Umbilical cord (tissue), 2 donors: Measurements from ENCODE around the gene TAF1D. TPM values are rescaled to one million over a fixed set of nuclear protein-coding genes. Genes with fewer than 3 reads are reported as not detected.

ENCODE experiments used
- DNase-seq: peaks from one replicate; pipeline ENCODE4 v3.0.0-alpha.2; 2015; ENCODE audit warnings: low spot score
- total RNA-seq: library from RNA; depleted of rRNA; stranded (reverse); fragments of >200 nt; gene quantifications from one replicate; pipeline ENCODE4 v1.2.3, GENCODE V29; 2014; ENCODE audit warnings: low replicate concordance; ENCODE audit not compliant: insufficient read depth

TAF1D gene
- total RNA-seq, 1 donor from 2014 or later, result 200 TPM

DNA sequence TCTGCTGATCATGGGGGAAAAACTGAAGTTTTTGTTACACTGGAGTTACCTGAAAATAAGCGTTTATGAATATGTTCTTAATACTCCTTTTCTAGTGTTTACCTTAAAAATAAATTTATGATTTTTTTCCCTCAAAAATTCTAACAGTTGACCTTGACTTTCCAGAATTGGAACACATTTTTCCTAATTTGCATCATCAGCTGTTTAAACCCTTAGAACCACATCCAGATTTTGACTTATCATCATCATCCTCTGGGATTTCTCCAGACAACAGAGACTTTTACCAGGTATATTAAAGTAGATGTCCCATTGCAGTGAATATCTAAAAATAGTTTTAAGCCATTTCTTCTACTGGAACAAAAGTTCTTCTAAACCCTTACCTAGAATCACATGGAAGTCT lies 17.2 kb downstream of the TAF1D start:
- no peak for DNase-seq

DNA sequence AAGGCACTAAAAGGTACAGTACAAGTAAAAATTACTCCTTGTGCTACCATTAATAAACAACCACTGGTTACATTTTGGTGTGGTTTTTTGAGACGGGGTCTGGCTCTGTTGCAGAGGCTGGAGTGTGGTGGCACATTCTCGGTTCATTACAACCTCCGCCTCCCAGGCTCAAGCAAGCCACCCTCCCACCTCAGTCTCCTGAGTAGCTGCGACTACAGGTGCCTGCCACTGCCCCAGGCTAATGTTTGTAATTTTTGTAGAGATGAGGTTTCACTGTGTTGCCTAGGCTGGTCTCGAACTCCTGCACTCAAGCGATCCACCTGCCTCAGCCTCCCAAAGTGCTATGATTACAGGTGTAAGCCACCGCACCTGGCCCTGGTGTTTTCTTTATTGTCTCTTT lies 20.8 kb downstream of the TAF1D start:
- DNase-seq, result no peak

DNA sequence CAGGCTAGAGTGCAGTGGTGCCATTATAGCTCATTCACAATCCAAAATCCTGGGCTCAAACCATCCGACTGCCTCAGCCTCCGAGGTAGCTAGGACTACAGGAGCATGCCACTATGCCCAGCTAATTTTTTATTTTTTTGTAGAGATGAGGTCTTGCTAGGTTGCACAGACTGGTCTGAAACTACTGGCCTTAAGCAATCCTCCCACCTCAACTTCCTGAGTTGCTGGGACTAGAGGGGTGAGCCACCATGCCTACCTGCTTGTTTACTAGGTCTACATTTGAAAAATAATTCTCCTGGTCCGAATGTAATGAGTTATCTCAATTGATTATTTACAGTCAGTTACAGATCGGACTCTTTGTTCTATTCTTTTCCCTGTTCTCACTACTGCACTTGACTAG lies 22.0 kb downstream of the TAF1D start:
- no peak for DNase-seq

DNA sequence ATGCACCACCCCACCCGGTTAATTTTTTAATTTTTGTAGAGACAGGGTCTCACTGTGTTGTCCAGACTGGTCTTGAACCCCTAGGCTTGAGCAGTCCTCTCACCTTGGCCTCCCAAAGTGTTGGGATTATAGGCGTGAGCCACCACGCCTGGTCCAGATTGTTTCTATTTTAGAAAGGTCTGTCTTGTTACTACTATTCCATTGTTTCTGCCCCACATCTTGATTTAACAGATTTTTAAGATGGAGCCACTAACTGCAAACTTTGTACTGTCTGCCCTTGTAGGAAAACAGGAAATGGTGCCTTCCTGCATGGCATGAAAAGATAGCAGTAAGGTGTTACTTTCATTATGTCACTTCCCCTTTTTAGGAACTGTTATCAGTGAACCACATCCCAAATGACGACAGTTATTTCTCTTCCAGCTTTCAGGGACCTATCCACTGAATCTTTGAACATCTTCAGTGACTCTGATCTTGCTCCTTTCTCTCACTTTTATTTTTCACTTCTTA lies 23.2 kb downstream of the TAF1D start:
- no peak for DNase-seq

DNA sequence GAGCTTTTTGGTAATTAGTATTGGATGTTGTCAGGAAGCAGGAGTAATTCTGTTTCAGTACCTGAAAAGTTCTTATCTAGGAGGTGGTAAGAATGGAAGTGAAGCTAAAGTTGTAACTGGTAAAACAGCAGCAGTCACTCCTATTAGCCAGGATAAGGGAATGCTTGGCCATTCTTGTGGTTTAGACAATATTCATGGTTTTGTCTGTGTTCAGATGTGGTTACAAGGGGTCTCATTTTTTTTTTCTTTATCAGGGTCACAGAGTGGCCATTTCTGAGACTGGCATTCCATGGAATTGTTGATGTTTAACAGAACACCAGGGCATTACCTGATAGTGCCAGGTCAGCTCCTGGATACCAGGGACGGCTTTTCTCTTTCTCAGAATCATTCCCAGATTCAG lies 23.8 kb downstream of the TAF1D start:
- no peak for DNase-seq

DNA sequence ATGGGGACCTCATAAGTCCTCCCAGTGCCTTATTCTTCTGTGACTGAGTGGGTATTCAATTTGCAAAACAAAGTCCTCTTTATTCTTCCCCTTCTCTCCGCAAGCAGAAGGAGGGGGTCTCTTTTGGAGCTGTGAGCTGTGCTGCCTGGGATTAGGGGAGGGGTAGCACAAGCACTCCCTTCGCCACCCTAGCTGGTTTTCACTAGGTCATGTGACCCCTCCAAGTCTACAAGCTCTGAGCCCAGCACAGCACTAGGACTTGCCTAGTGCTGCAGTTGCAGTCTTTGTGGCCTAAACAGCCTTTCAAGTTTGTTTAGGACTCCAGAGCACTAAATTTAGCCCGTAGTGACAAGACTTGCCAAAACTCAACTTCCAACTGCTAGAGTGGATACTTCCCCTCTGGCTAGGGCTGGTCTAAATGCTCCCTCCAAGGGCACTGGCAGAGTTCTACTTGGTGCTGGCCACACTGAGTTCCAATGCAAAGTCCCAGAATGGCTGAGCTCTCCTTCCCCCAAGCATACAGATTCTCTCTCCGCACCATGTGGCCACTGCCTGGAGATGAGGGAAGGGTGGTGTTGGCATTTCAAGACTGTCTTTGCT lies 25.4 kb downstream of the TAF1D start:
- DNase-seq, result no peak

DNA sequence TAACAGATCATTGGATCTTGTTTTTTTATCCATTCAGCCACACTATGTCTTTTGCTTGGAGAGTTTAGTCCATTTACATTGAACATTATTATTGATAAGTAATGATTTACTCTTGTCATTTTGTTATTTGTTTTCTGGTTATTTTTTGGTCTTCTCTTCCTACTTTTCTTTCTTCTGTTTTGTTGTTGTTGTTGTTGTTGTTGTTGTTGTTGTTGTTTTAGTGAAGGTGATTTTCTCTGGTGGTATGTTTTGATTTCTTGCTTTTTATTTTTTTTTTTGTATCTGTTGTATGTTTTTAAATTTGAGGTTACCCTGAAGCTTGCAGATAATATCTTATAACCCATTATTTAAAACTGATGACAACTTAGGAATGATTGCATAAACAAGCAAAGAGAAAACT lies 28.6 kb downstream of the TAF1D start:
- DNase-seq, result no peak

DNA sequence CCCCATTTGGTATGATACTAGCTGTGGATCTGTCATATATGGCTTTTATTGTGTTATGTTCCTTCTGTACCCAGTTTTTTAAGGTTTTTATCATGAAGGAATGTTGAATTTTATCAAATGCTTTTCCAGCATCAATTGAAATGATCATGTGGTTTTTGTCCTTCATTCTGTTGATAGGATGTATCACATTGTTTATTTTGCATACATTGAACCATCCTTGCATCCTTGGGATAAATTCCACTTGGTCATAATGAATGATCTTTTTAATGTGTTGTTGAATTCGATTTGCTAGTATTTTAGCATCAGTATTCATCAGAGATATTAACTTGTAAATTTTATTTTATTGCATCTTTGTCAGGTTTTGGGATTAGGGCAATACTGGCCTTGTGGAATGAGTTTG lies 31.1 kb downstream of the TAF1D start:
- DNase-seq, result no peak

DNA sequence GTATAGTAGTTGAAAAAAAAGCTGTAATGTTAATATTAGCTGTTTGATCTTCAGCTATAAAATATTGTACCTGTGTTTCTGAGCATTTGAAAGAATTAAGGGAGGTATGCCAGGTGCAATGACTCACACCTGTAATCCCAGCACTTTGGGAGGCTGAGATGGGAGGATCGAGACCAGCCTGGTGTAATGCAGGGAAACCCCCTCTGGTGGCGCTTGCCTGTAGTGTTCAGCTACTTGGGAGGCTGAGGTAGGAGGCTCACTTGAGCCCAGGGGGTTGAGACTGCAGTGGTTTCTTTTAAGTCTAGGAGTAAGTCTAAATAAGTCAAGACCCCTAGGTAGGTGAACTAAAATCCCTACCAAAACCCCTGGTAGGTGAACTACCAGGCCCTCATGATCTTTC lies 37.1 kb downstream of the TAF1D start:
- no peak for DNase-seq

DNA sequence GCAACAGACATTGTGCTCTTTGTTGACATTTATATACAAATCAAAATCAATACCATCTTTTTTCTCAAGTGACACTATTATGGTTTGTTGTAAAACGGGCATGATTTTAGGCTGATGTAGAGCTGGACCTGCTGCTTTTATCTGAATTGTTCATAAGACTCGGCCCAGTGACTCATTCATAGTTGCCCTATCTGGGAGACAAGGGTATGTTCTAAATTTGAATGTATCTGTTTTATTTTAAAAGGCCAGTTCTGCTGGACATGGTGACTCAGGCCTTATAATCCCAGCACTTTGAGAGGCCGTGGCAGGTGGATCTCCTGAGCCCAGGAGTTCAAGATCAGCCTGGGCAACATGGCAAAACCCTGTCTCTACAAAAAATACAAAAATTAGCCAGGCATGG lies 40.5 kb downstream of the TAF1D start:
- peak; percentile 26 for DNase-seq

DNA sequence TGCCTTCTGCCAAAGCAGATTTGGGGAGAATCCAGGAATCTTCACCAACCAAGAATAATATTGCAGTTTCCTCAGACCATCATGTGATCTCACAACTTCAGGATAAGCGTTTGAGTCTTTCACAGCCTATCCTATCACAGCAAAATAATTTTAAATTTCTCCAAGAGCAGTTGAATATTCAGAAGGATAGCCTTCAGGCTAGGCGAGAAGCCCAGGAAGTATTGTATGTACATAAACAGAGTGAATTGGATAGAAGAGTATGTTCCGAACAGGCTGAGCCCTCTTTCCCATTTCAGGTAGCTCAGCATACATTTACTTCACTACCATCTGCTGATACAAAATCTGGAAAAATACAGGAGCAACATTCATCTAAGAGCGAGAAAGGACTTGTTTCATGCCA lies 43.7 kb downstream of the TAF1D start:
- no peak for DNase-seq

DNA sequence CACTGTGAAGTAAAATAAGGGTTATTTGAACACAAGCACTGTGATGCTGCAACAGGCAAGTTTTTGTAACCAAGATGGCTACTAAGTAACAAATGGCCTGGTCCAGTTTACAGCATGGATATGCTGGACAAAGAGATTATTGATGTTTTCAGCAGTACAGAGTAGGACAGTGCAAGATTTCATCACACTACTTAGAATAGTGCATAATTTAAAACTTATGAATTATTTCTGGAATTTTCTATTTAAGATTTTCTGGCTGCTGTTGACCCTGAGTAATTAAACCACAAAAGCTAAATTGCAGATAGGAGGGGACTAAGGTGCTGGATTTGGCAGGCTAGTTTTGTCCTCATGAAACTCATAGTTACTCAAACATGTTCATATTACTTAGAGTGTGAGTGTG lies 46.7 kb downstream of the TAF1D start:
- DNase-seq, result no peak

DNA sequence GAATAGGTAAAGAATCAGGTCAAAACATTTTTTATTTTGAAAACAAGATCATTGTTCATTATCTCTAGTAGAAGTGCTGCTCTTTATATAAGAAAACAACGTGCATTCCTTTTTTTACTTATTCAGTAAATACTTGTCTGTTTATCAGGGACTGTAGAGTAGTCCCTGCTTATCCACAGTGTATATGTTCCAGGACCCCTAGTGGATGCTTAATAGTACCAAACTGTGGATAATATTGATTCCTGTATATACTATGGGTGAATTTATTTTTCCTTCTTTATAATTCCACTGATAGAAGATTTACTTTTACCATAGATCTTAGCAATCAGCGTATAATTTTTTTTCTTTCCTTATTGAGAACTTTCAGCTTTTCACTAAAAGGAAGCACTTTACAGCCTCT lies 47.2 kb downstream of the TAF1D start:
- no peak for DNase-seq

DNA sequence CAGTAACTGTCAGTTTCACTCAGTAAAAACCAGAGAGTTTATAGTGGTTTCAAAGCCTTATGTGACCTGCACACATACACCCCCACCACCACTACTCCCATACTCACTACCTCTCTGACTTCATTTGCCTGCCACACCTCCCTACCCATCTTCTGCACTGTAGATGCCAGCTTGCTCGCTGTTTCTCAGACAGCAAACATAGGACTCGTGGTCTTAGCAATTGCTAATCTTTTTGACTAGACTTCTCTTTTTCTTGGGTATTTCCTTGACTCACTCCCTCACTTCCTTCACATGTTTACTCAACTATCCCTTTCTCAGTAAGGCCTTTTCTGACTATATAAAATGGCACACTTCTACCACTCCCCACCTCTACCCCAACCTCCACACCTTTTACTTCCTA lies 52.1 kb downstream of the TAF1D start:
- no peak for DNase-seq

DNA sequence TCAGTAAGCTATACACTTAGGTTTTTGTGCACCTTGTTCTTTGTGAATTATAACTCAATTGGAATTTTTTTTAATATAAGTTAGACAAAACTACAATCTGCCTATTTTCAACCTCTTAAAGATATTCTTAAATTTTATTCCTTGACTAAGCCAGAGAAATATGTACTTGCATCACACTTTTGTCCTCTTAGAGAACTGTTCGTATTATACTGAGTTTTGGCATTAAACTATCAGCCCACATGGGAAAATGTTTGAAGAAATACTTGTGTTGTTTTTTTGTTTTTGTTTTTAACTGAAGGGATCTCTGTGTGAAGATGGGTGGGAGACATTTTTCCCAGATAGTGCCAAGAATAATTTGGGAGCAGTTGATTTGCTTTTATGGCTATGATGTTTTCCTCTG lies 54.5 kb downstream of the TAF1D start:
- peak; percentile 7 for DNase-seq

DNA sequence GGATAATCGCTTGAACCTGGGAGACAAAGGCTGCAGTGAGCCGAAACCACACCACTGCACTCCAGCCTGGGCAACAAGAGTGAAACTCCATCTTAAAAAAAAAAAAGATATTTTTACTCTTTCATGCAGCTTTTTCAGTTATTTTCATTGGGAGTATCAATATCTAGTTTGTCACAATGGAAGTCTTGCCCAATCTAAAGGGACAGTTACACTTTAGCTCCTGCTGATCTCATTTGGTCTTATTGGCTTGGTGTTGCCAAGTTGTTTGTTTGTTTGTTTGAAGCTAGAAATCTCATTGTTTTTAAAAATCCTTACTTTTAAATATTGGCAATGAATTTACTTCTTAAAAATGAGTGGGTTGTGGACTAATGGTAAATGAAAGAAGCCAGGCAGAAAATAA lies 55.1 kb downstream of the TAF1D start:
- DNase-seq, result no peak

Other genes starting within 250 kb of the TAF1D start
- gene SMCO4, start 198.1 kb downstream of the TAF1D start, total RNA-seq, result 6.3 TPM
- gene CEP295, start 79.8 kb downstream of the TAF1D start, total RNA-seq, result 19.5 TPM
- gene C11orf54, start 177 bp upstream of the TAF1D start, total RNA-seq, result 28.4 TPM
- gene MED17, start 42.8 kb upstream of the TAF1D start, total RNA-seq, result 37.3 TPM
- gene VSTM5, start 109.1 kb upstream of the TAF1D start, total RNA-seq, result 5.3 TPM